ENCODE measurements around the gene OFD1. TPM values are rescaled to one million over a fixed set of nuclear protein-coding genes. Genes with fewer than 3 reads are reported as not detected.

The OFD1 gene
- polyA plus RNA-seq, 2 of the 4 experiments (the other 2 are of a cell fraction) = 14.8 to 24.9 TPM

- H3K27ac ChIP-seq = no peak overlapping the region
- WGBS (ENCODE audit: missing lambda C conversion rate) = 69% methylated on average over 10 of the region's 10 CpGs
- ChIA-PET POLR2A (no interaction called here), CTCF (no interaction called here)
- no peak for TF ChIP-seq HOXB5 (CRISPR knock-in tag; IDR thresholded peaks at IDR 0.05)
- no peak for TF ChIP-seq HOXA7 (CRISPR knock-in tag; IDR thresholded peaks at IDR 0.05)
- no peak for TF ChIP-seq JUNB (IDR thresholded peaks at IDR 0.05)
- no peak for TF ChIP-seq HDAC2 (IDR thresholded peaks at IDR 0.05)
- TF ChIP-seq RFX5 (IDR thresholded peaks at IDR 0.05) = no peak
- no peak for TF ChIP-seq RNF2 (IDR thresholded peaks at IDR 0.05; ENCODE audit: borderline replicate concordance, low read depth)
- TF ChIP-seq MAFK (IDR thresholded peaks at IDR 0.05; ENCODE audit: partially characterized antibody) = no peak
- no peak for TF ChIP-seq REST (IDR thresholded peaks at IDR 0.05)
- TF ChIP-seq CHD2 (IDR thresholded peaks at IDR 0.05; ENCODE audit: low read length, partially characterized antibody) = no peak
- TF ChIP-seq SREBF2 (IDR thresholded peaks at IDR 0.05) = no peak
- TF ChIP-seq NFE2L2 (conservative IDR thresholded peaks at IDR 0.05; ENCODE audit: low read length) = no peak
- TF ChIP-seq TFCP2L1 (CRISPR knock-in tag; IDR thresholded peaks at IDR 0.05) = no peak
- TF ChIP-seq ZC3H11A (IDR thresholded peaks at IDR 0.05) = no peak
- TF ChIP-seq CBX8 (IDR thresholded peaks at IDR 0.05) = no peak
- no peak for TF ChIP-seq EP300 (IDR thresholded peaks at IDR 0.05)
- no peak for TF ChIP-seq HMGXB4 (CRISPR knock-in tag; IDR thresholded peaks at IDR 0.05; ENCODE audit: borderline replicate concordance)
- TF ChIP-seq JUN (IDR thresholded peaks at IDR 0.05) = no peak
- H3K4me1 ChIP-seq = no peaks in the 10 kb centered on the region
- FAIRE-seq (no peak), DNase-seq (ENCODE audit: low read depth in 1 of 2, low spot score in 1 of 2) (no peak), ATAC-seq (no peak)
- no peak overlapping the region for H3K4me2 ChIP-seq
- H3K9me3 ChIP-seq = no peaks in the 10 kb centered on the region
- H3K4me3 ChIP-seq = no peak overlapping the region
These were observed 59.9 kb downstream of the OFD1 start for GRCh38 chrX:13794417-13794816.

DNA sequence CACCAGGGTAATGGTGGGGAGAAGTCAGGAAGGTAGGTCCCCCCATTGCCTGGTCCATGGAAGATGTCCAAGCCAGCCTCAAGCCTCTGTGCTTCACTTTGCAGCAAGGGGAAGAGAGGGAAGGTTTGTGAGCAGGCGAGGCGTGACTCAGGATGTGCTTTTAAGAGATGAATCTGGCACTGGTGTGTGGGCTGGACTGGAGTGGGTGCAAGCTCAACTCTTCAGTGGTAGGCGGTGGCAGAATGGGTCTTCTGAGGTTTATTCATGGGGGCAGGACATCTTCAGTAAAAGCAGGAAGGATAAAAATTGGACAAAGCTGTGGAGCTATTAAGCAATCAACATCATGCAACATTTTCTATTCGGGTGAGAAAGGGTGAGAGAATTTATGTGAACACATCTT, 63.0 kb downstream of the OFD1 start:
- POLR2A ChIA-PET = no interaction called here
- Histone ChIP-seq H3K4me3 (no peak overlapping the region), H3K27ac (no peak overlapping the region), H3K4me1 (no peaks in the 10 kb centered on the region), H3K9me3 (no peaks in the 10 kb centered on the region), H3K4me2 (no peak overlapping the region)
- DNase-seq (ENCODE audit: low read depth in 1 of 2, low spot score in 1 of 2) (no peak), FAIRE-seq (no peak), ATAC-seq (no peak)
- CTCF ChIA-PET = interaction anchor here (1.5 kb wide), 1 partner anchor 8 kb away, joined by 4 read pairs; no protein-coding TSS in a partner anchor
- TF ChIP-seq, protein P1, sequence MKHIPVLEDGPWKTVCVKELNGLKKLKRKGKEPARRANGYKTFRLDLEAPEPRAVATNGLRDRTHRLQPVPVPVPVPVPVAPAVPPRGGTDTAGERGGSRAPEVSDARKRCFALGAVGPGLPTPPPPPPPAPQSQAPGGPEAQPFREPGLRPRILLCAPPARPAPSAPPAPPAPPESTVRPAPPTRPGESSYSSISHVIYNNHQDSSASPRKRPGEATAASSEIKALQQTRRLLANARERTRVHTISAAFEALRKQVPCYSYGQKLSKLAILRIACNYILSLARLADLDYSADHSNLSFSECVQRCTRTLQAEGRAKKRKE (CRISPR knock-in tag; IDR thresholded peaks at IDR 0.05; ENCODE audit: low read depth) = no peak
- TF ChIP-seq, protein P2, sequence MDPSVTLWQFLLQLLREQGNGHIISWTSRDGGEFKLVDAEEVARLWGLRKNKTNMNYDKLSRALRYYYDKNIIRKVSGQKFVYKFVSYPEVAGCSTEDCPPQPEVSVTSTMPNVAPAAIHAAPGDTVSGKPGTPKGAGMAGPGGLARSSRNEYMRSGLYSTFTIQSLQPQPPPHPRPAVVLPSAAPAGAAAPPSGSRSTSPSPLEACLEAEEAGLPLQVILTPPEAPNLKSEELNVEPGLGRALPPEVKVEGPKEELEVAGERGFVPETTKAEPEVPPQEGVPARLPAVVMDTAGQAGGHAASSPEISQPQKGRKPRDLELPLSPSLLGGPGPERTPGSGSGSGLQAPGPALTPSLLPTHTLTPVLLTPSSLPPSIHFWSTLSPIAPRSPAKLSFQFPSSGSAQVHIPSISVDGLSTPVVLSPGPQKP (IDR thresholded peaks at IDR 0.05; ENCODE audit: low read depth, low read length) = no peak
- WGBS (ENCODE audit: missing lambda C conversion rate) = 46% methylated on average over 4 of the region's 4 CpGs

Data from A549 (cell line).